NOMO-1 (cell line): ENCODE data around the gene LRG1.

Experiments
- DNase-seq, 2 experiments: peaks; one replicate each; lab custom pipeline; 2025; ENCODE audit not compliant: unreplicated experiment in 2 of 2; lab: John Stamatoyannopoulos, UW

Gene LRG1

DNA sequence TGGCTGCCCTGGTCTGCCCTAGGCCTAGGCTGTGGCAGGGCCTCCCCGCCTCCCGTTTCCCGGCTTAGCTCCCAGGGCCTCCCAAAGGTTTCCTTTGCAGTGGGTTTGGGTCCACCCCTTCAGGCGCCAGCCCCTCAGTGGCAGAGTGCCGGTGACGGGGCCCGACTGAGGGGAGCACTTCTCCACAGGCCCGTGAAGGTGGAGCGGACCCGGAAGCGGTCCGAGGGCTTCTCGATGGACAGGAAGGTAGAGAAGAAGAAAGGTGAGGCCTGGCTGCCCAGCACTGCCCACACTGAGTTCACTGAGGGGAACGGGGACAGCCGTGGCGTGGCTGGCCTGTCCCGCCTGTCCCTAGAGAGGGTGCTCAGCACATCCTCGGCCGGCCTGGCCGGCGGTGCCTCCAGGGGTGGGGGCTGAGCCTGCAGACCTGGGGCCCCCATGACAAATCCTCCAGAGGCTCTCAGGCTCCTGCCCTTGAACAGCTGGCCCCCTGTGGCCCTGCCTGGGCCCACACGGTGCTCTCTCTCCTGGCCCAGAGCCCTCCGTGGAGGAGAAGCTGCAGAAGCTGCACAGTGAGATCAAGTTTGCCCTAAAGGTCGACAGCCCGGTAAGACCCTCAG lies 42.0 kb downstream of the LRG1 start:
- no peak for DNase-seq

DNA sequence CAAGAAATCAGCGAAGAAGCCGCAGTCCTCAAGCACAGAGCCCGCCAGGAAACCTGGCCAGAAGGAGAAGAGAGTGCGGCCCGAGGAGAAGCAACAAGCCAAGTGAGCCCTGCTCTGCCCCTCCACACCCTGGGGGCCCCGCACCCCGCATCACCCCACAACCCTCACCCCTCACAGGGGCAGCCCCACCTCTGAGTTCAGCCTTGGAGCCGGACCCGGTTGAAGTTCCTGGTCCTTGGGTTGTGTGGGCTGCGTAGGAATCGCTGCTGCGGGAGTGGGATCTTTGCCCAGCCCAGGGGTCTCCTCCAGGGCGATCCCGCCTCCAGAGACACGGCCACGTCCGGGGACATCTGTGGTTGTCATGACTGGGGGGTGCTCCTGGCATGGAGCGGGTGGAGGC lies 43.5 kb downstream of the LRG1 start:
- DNase-seq, result no peak

DNA sequence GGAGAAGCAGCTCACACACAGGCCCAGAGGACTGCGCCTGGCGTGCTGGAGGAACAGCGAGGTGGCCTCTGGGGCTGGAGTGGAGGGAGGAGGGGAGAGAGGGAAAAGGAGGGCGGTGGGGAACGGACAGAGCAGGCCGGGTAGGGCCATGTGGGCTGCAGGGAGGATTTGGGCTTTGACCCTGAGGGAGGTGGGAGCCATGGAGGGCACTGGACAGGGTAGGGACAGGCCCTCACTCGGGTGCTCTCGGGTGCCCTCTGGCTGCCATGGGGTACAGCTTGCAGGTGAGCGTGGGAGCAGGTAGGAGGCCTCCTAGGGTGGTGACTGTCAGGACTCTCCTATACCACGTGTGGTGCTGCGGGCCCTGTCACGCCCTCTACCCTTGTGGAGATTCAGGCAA lies 44.4 kb downstream of the LRG1 start:
- DNase-seq, result no peak

DNA sequence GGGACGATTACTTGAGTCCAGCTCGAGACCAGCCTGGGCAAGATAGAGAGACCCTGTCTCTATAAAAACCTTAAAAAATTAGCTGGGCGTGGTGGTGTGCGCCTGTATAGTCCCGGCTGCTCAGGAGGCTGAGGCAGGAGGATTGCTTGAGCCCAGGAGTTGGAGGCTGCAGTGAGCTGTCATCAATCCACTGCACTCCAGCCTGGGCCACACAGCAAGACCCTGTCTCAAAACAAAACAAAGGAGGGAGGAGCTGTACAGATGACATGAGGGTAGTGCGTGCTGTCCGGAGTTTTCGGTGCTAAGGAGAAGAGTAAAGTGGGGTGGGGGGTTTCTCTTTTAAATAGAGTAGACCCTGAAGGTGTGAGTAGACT lies 45.2 kb downstream of the LRG1 start:
- no peak for DNase-seq

DNA sequence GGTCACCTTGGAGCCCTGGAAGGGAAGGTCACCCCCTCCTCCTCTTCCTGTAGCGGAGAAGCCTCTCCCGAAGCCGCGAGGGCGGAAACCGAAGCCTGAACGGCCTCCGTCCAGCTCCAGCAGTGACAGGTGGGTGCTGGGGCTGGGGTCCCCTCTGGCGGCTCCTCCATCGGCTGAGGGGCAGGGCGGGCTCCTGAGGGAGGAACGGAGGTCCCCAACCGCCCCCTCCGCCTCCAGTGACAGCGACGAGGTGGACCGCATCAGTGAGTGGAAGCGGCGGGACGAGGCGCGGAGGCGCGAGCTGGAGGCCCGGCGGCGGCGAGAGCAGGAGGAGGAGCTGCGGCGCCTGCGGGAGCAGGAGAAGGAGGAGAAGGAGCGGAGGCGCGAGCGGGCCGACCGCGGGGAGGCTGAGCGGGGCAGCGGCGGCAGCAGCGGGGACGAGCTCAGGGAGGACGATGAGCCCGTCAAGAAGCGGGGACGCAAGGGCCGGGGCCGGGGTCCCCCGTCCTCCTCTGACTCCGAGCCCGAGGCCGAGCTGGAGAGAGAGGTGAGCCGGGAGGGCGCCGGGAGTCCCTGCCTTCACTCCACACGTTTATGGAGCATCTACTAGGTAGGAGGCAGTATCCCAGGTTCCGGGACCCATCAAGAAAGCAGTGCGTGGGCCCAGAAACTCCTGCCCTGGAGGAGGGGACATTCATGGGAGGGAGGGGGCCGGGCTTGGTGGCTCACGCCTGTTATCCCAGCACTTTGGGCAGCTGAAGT lies 45.7 kb downstream of the LRG1 start:
- DNase-seq, result no peak

DNA sequence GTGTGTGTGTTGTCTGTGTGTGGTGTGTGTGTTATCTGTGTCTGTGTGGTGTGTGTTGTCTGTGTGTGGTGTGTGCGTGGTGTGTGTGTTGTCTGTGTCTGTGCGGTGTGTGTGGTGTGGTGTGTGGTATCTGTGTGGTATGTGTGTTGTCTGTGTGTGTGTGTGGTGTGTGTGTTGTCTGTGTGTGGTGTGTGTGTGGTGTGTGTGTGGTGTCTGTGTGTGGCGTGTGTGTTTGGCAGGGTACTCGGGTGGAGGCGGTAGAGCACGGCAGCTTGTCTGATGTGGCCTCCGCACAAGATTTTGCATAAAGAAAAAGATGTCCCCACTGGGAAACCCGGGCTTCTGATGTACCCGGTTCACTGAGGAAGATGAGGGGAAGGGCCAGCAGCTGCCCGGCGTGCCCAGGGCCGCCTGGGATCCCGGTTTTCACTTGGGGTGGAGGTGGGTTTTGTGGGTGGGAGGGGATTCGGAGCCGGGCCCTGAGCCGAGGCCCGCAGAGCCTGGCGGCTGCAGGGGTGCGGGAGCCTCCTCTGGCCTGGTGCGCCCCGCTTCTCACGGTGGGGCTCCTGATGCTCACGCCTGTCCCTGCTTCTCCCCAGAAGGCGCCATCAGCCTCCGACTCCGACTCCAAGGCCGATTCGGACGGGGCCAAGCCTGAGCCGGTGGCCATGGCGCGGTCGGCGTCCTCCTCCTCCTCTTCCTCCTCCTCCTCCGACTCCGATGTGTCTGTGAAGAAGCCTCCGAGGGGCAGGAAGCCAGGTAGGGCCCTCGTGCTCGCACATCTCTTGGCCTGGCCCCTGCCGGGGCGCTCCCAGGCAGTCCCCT lies 46.5 kb downstream of the LRG1 start:
- DNase-seq, result no peak

DNA sequence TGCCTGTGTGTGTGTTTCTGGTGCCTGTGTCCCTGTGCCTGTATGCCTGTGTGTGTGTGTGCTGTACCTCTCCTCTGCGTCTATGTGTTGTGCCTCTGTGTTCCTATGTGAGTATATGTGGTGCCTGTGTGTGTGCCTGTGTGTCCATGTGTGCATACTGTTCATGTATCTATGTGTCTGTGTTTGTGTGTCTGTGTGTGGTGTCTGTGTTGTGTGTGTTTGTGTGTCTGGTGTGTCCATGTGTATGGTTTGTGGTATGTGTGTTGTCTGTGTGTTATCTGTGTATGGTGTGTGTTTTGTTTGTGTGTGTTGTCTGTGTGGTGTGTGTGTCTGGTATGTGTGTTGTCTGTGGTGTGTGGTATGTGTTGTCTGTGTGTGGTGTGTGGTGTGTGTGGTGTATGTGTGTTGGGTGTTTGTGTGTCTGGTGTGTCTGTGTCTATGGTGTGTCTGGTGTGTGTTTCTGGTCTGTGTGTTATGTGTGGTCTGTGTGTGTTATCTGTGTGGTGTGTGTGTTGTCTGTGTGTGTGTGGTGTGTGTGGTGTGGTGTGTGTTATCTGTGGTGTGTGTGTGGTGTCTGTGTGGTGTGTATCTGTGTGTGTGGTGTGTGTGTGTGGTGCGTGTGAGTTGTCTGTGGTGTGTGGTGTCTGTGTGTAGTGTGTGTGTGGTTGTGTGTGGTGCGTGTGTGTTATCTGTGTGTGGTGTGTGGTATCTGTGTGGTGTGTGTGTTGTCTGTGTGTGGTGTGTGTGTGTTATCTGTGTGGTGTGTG lies 47.3 kb downstream of the LRG1 start:
- DNase-seq, result no peak

DNA sequence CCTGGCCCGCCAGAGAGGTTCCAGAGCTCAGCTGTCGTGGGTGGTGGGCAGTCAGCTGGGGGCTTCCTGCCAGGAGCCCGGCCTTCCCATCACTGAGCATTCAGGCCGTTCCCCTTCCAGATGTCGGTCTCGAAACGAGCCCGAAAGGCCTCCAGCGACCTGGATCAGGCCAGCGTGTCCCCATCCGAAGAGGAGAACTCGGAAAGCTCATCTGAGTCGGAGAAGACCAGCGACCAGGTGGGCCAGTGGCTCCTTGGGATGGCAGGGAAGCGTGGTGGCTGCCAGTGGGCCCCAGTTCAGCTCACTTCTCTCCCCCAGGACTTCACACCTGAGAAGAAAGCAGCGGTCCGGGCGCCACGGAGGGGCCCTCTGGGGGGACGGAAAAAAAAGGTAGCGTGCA lies 48.4 kb downstream of the LRG1 start:
- no peak for DNase-seq

DNA sequence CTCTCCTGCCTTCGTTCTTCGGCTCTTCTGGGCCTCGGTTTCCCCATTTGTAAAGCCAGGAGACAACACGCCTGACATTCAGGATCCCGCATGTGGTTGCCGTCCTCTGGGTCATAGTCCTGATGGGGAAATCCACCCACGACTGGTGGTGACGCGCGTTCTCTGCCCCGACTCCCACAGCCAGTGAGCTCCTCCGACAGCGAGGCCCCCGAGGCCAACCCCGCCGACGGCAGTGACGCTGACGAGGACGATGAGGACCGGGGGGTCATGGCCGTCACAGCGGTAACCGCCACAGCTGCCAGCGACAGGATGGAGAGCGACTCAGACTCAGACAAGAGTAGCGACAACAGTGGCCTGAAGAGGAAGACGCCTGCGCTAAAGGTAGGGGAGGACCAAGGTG lies 51.3 kb downstream of the LRG1 start:
- DNase-seq, result no peak

DNA sequence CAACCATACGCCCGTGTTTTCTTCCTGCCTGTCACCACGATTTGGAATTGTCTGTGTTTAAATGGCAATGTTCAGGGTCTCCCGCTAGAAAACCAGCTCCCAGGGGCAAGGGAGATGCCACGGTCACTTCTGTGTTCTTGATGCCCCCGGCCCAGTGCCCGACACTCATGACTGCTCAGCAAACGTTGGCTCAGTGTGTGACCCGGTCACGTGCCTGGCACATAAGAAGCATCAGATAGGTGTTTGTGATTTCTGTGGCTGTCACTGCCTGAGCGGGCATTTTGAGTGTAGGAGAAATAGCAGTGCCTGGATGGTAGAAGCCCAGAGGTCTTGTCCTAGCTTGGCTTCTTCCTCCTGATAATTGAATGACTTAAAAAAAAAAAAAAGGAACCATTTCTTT lies 52.3 kb downstream of the LRG1 start:
- no peak for DNase-seq
